ENCODE data around the gene KLK8. TPM values are rescaled to one million over a fixed set of nuclear protein-coding genes. Genes with fewer than 3 reads are reported as not detected.

The KLK8 gene
- total RNA-seq, 4 donors from 2014 or later = 32.8 to 235 (median 191) TPM

- TF ChIP-seq POLR2A (IDR thresholded peaks at IDR 0.05) (no peak), CTCF (IDR thresholded peaks at IDR 0.05) (no peak)
- 67 to 72% methylated on average over 4 of the region's 4 CpGs for WGBS, 2 donors
Observed at GRCh38 chr19:50947123-50947522, 54.3 kb downstream of the KLK8 start.

More at GRCh38 chr19:50947123-50947522, 54.3 kb downstream of the KLK8 start:
- Histone ChIP-seq H3K36me3 (no peaks in the 10 kb centered on the region), H3K27ac (no peak overlapping the region), H3K4me1 (peaks cover 0 to 18% (median 0%) of the 10 kb centered on the region in 3 donors), H3K9me3 (no peaks in the 10 kb centered on the region), H3K27me3 (peaks cover 0 to 11% (median 0%) of the 10 kb centered on the region in 4 donors), H3K4me3 (no peak overlapping the region)
- DNase-seq = no peak
- intact Hi-C loops (cut with DNase I) = no loop called here

Other genes starting within 250 kb of the KLK8 start
- not detected for gene GPR32, start 231.1 kb downstream of the KLK8 start, total RNA-seq
- gene ACP4, start 211.2 kb downstream of the KLK8 start, total RNA-seq = not detected
- gene KLK1, start 177.8 kb downstream of the KLK8 start, total RNA-seq = not detected
- gene KLK15, start 168.0 kb downstream of the KLK8 start, total RNA-seq = not detected
- not detected for gene KLK3, start 146.7 kb downstream of the KLK8 start, total RNA-seq
- gene KLK2, start 128.2 kb downstream of the KLK8 start, total RNA-seq = not detected
- gene KLK4, start 90.2 kb downstream of the KLK8 start, total RNA-seq = not detected
- gene KLK5, start 48.6 kb downstream of the KLK8 start, total RNA-seq = 10 to 100 TPM in 3 of 4 donors, 1 to 10 TPM in 1; 5.9 to 84.7 (median 49.9) TPM
- gene KLK6, start 32.0 kb downstream of the KLK8 start, total RNA-seq = 100 to 1,000 TPM in 2 of 4 donors, 10 to 100 TPM in 1, 1 to 10 TPM in 1; 6.1 to 160 (median 102) TPM
- gene KLK7, start 17.7 kb downstream of the KLK8 start, total RNA-seq = 100 to 1,000 TPM in 3 of 4 donors, 1 to 10 TPM in 1; 9.5 to 309 (median 198) TPM
- 100 to 1,000 TPM in 3 of 4 donors, 10 to 100 TPM in 1; 73.4 to 816 (median 310) TPM for gene KLK10, start 18.1 kb upstream of the KLK8 start, total RNA-seq
- gene KLK11, start 25.0 kb upstream of the KLK8 start, total RNA-seq = 100 to 1,000 TPM; 171 to 460 (median 244) TPM
- 100 to 1,000 TPM in 2 of 4 donors, 10 to 100 TPM in 2; 16.2 to 231 (median 115) TPM for gene KLK12, start 33.4 kb upstream of the KLK8 start, total RNA-seq
- 100 to 1,000 TPM; 163 to 973 (median 600) TPM for gene KLK13, start 63.5 kb upstream of the KLK8 start, total RNA-seq
- gene KLK14, start 81.3 kb upstream of the KLK8 start, total RNA-seq = under 1 TPM in 1 of 4 donors, not detected in 3; 0.66 TPM
- 10 to 100 TPM; 10.8 to 18.6 (median 13.5) TPM for gene CTU1, start 106.8 kb upstream of the KLK8 start, total RNA-seq
- gene SIGLEC9, start 123.3 kb upstream of the KLK8 start, total RNA-seq = 1 to 10 TPM in 3 of 4 donors, under 1 TPM in 1; 0.49 to 4.4 (median 2.4) TPM
- 1 to 10 TPM in 1 of 4 donors, under 1 TPM in 2, not detected in 1; 0.13 to 3.8 (median 0.32) TPM for gene SIGLEC7, start 140.7 kb upstream of the KLK8 start, total RNA-seq
- gene CD33, start 223.5 kb upstream of the KLK8 start, total RNA-seq = 1 to 10 TPM in 1 of 4 donors, under 1 TPM in 3; 0.30 to 6.7 (median 0.58) TPM
- gene SIGLECL1, start 249.5 kb upstream of the KLK8 start, total RNA-seq = not detected

Measured in esophagus squamous epithelium (tissue), 5 donors.